HEK293 (cell line): Measurements from ENCODE around the gene ESM1.
A peak's percentile ranks its signal among the peaks of the same experiment; 100 is the strongest.

ENCODE experiments used
- CTCF ChIA-PET: fragments of 350-600 bp; formaldehyde crosslinking; extraction: SDS; loops from one replicate; lab custom pipeline; 2021; ENCODE audit warnings: antibody characterized with exemption; lab: Yijun Ruan, JAX
- POLR2A ChIA-PET: fragments of 300-600 bp; formaldehyde crosslinking; extraction: SDS; loops from one replicate; lab custom pipeline; 2020; ENCODE audit warnings: antibody characterized with exemption, inconsistent platforms; lab: Yijun Ruan, JAX
- H3K27ac ChIP-seq: fragments of 200-500 bp; sonication (Bioruptor generic); 2 replicates; pipeline ENCODE4 v1.5.1; 2014; ENCODE audit warnings: low read depth, low read length, control low read depth, inconsistent platforms; ENCODE audit errors: extremely low read depth
- H3K36me3 ChIP-seq, 2 experiments: fragments of 200-500 bp in 1 of 2; sonication (Bioruptor generic) in 1 of 2; 1 replicate in 1 of 2; 2 replicates in 1 of 2; pipeline ENCODE4 v1.5.1; 2014 to 2017; ENCODE audit warnings: inconsistent platforms in 2 of 2, low read length in 2 of 2; ENCODE audit not compliant: control insufficient read depth in 2 of 2, insufficient read depth in 1 of 2
- H3K4me1 ChIP-seq: fragments of 200-500 bp; sonication (Bioruptor generic); 2 replicates; pipeline ENCODE4 v1.5.1; 2014; ENCODE audit warnings: mild to moderate bottlenecking, low read length, inconsistent platforms; ENCODE audit not compliant: control insufficient read depth, insufficient read depth
- H3K4me3 ChIP-seq: 2 replicates; pipeline ENCODE4 v1.5.1; 2011; ENCODE audit warnings: low read depth, mild to moderate bottlenecking, control low read depth, low read length, moderate library complexity
- H3K9me3 ChIP-seq: fragments of 200-500 bp; sonication (Bioruptor generic); 2 replicates; pipeline ENCODE4 v1.5.1; 2014; ENCODE audit warnings: low read depth, low read length, inconsistent platforms; ENCODE audit not compliant: control insufficient read depth, insufficient read depth
- BCL11A ChIP-seq: fragments of 450-650 bp; formaldehyde crosslinking; IDR thresholded peaks from 2 replicates; pipeline ENCODE4 v1.5.1; 2016; ENCODE audit warnings: low read depth, missing biosample characterization, missing genetic modification characterization
- CTCF ChIP-seq: fragments of 450-650 bp; formaldehyde crosslinking; IDR thresholded peaks from 2 replicates; pipeline ENCODE4 v1.5.1; 2016; ENCODE audit warnings: missing biosample characterization, missing genetic modification characterization
- KLF1 ChIP-seq: fragments of 450-650 bp; formaldehyde crosslinking; IDR thresholded peaks from 2 replicates; pipeline ENCODE4 v1.5.1; 2016; ENCODE audit warnings: missing biosample characterization, missing genetic modification characterization
- PRDM6 ChIP-seq: fragments of 450-650 bp; formaldehyde crosslinking; IDR thresholded peaks from 2 replicates; pipeline ENCODE4 v1.5.1; 2017; ENCODE audit warnings: missing biosample characterization, missing genetic modification characterization
- SALL2 ChIP-seq: fragments of 450-650 bp; formaldehyde crosslinking; IDR thresholded peaks from 2 replicates; pipeline ENCODE4 v1.5.0; 2017; ENCODE audit warnings: missing biosample characterization, mild to moderate bottlenecking, missing genetic modification characterization, borderline replicate concordance
- TRIM28 ChIP-seq: IDR thresholded peaks from 2 replicates; pipeline ENCODE4 v1.6.1; 2011; ENCODE audit warnings: low read length, control low read depth, borderline replicate concordance
- ZBTB21 ChIP-seq: fragments of 450-650 bp; formaldehyde crosslinking; IDR thresholded peaks from 2 replicates; pipeline ENCODE4 v1.5.1; 2017; ENCODE audit warnings: missing biosample characterization, missing genetic modification characterization
- ZFP3 ChIP-seq: fragments of 450-650 bp; formaldehyde crosslinking; IDR thresholded peaks from 2 replicates; pipeline ENCODE4 v1.5.1; 2016; ENCODE audit warnings: low read depth, missing biosample characterization, missing genetic modification characterization
- ZIC2 ChIP-seq: fragments of 450-650 bp; formaldehyde crosslinking; IDR thresholded peaks from 2 replicates; pipeline ENCODE4 v1.5.1; 2016; ENCODE audit warnings: missing biosample characterization, missing genetic modification characterization
- ZNF148 ChIP-seq: fragments of 450-650 bp; formaldehyde crosslinking; IDR thresholded peaks from 2 replicates; pipeline ENCODE4 v1.5.0; 2017; ENCODE audit warnings: missing biosample characterization, missing genetic modification characterization, borderline replicate concordance
- ZNF184 ChIP-seq: fragments of 450-650 bp; IDR thresholded peaks from 2 replicates; pipeline ENCODE4 v1.5.1; 2018; ENCODE audit warnings: missing biosample characterization, mild to moderate bottlenecking, missing genetic modification characterization
- ZNF335 ChIP-seq: fragments of 450-650 bp; formaldehyde crosslinking; conservative IDR thresholded peaks from 2 replicates; pipeline ENCODE4 v1.5.1; 2016; ENCODE audit warnings: missing biosample characterization, missing genetic modification characterization
- ZNF341 ChIP-seq: fragments of 450-650 bp; formaldehyde crosslinking; IDR thresholded peaks from 2 replicates; pipeline ENCODE4; 2016; ENCODE audit warnings: low read depth, missing biosample characterization, missing genetic modification characterization
- ZNF426 ChIP-seq: fragments of 450-650 bp; formaldehyde crosslinking; IDR thresholded peaks from 2 replicates; pipeline ENCODE4 v1.5.1; 2017; ENCODE audit warnings: missing biosample characterization, missing genetic modification characterization, mild to moderate bottlenecking, inconsistent platforms, moderate library complexity
- ZNF510 ChIP-seq: fragments of 450-650 bp; formaldehyde crosslinking; IDR thresholded peaks from 2 replicates; pipeline ENCODE4 v1.5.1; 2018; ENCODE audit warnings: mild to moderate bottlenecking, missing genetic modification characterization, missing biosample characterization; ENCODE audit not compliant: insufficient replicate concordance
- ZNF560 ChIP-seq: fragments of 450-650 bp; formaldehyde crosslinking; IDR thresholded peaks from 2 replicates; pipeline ENCODE4 v1.5.1; 2017; ENCODE audit warnings: missing biosample characterization, missing genetic modification characterization, borderline replicate concordance
- ZNF768 ChIP-seq: fragments of 450-650 bp; formaldehyde crosslinking; IDR thresholded peaks from 2 replicates; pipeline ENCODE4 v1.5.1; 2018; ENCODE audit warnings: missing biosample characterization, mild to moderate bottlenecking, missing genetic modification characterization
- ZNF791 ChIP-seq: fragments of 450-650 bp; formaldehyde crosslinking; IDR thresholded peaks from 2 replicates; pipeline ENCODE4 v1.5.1; 2016; ENCODE audit warnings: missing biosample characterization, missing genetic modification characterization
- ZSCAN30 ChIP-seq: fragments of 450-650 bp; IDR thresholded peaks from 2 replicates; pipeline ENCODE4 v1.5.1; 2018; ENCODE audit warnings: missing biosample characterization, mild to moderate bottlenecking, missing genetic modification characterization, moderate library complexity
- TF ChIP-seq, protein P1 (sequence below): fragments of 450-650 bp; formaldehyde crosslinking; conservative IDR thresholded peaks from 2 replicates; pipeline ENCODE4 v1.5.1; 2016; ENCODE audit warnings: low read depth, missing biosample characterization, missing genetic modification characterization
- TF ChIP-seq, protein P2 (sequence below): fragments of 450-650 bp; formaldehyde crosslinking; IDR thresholded peaks from 2 replicates; pipeline ENCODE4 v1.5.1; 2016; ENCODE audit warnings: missing biosample characterization, missing genetic modification characterization

ESM1 gene, protein sequence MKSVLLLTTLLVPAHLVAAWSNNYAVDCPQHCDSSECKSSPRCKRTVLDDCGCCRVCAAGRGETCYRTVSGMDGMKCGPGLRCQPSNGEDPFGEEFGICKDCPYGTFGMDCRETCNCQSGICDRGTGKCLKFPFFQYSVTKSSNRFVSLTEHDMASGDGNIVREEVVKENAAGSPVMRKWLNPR

DNA sequence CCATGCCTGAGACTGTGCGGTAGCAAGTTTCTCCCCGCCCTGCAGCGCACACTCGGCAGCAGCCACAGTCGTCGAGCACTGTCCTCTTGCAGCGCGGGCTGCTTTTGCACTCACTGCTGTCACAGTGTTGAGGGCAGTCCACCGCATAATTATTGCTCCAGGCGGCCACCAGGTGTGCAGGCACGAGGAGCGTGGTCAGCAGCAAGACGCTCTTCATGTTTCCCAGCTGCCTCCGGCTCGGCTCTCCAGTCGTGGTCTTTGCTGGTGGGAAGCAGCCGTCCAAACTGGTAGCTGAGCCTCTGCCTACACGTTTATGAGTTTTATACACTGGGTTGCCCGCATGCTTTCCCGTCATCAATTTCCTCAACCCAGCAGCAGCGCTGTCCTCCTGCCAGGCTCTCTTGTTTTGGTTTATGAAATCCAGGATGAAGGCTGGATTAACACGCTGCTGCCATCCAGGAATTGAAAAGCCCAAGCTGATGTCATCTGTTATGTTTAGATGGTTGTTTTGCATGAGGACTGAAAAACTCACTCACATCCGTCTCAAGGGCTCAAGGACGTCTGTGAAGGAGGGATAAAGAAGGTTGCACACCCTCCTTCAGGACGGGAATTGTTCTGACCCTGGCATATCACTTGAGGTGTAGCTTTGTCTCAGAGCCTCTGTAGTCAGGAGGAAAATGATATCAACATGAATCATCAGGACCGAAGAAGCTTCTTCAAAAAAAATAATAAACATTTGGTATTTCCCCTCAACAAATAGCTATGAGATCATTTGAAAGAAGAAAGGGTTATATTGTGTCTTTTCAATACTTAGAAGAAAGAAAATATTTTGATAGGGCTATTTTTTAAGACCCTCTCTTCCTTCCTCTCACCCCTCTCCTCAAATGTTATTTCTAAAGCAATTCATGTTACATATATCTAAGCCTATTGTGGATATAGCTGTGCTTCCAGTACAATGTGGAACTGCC is at the start of gene ESM1:
Gene ESM1, minus strand, starts transcription at position 293 of the 968 bp plus-strand sequence. Its CDS starts 76 bp downstream, at position 217.
- H3K36me3 ChIP-seq = no peaks in the 10 kb centered on the region
- peak within 1 kb of the TSS; percentile 31 for H3K4me3 ChIP-seq
- ChIA-PET POLR2A (no interaction called here), CTCF (interaction anchor here (0.6 to 1.3 kb wide), 6 partner anchors 8 to 978 kb away, joined by 3 to 8 read pairs (median 4); no protein-coding TSS in a partner anchor)
- peaks cover 9% of the 10 kb centered on the region for H3K4me1 ChIP-seq
- no peaks in the 10 kb centered on the region for H3K9me3 ChIP-seq
- H3K27ac ChIP-seq = no peak within 1 kb of the TSS; the same call in 1 of the 2 replicates
- 0 out of 2 replicates have a peak, but pooled peaks have one; percentile 10 for TF ChIP-seq ZNF184 (tag by site-specific recombination)
- TF ChIP-seq PRDM6 (tag by site-specific recombination) = peak; percentile 57; the same call in 1 of the 2 replicates
- no peak for TF ChIP-seq ZSCAN30
- no peak for TF ChIP-seq ZNF768 (tag by site-specific recombination)
- no peak for TF ChIP-seq SALL2 (tag by site-specific recombination)
- peak; percentile 49; the same call in 1 of the 2 replicates for TF ChIP-seq ZBTB21 (tag by site-specific recombination)
- no peak for TF ChIP-seq ZNF148 (tag by site-specific recombination)
- TF ChIP-seq KLF1 (tag by site-specific recombination) = no peak
- TF ChIP-seq TRIM28 = peak; percentile 54; the same call in 1 of the 2 replicates
- TF ChIP-seq CTCF (tag by site-specific recombination) = 0 out of 2 replicates have a peak, but pooled peaks have one; percentile 53
- TF ChIP-seq ZNF791 (tag by site-specific recombination) = no peak
- TF ChIP-seq ZIC2 = peak; percentile 97
- TF ChIP-seq, protein P1, sequence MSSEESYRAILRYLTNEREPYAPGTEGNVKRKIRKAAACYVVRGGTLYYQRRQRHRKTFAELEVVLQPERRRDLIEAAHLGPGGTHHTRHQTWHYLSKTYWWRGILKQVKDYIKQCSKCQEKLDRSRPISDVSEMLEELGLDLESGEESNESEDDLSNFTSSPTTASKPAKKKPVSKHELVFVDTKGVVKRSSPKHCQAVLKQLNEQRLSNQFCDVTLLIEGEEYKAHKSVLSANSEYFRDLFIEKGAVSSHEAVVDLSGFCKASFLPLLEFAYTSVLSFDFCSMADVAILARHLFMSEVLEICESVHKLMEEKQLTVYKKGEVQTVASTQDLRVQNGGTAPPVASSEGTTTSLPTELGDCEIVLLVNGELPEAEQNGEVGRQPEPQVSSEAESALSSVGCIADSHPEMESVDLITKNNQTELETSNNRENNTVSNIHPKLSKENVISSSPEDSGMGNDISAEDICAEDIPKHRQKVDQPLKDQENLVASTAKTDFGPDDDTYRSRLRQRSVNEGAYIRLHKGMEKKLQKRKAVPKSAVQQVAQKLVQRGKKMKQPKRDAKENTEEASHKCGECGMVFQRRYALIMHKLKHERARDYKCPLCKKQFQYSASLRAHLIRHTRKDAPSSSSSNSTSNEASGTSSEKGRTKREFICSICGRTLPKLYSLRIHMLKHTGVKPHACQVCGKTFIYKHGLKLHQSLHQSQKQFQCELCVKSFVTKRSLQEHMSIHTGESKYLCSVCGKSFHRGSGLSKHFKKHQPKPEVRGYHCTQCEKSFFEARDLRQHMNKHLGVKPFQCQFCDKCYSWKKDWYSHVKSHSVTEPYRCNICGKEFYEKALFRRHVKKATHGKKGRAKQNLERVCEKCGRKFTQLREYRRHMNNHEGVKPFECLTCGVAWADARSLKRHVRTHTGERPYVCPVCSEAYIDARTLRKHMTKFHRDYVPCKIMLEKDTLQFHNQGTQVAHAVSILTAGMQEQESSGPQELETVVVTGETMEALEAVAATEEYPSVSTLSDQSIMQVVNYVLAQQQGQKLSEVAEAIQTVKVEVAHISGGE (tag by site-specific recombination) = 0 out of 2 replicates have a peak, but pooled peaks have one; percentile 17
- TF ChIP-seq ZNF510 (tag by site-specific recombination) = no peak
- no peak for TF ChIP-seq ZNF341 (tag by site-specific recombination)
- TF ChIP-seq ZNF335 (tag by site-specific recombination) = peak; percentile 69
- no peak for TF ChIP-seq ZNF560
- TF ChIP-seq ZNF426 (tag by site-specific recombination) = no peak
- no peak for TF ChIP-seq BCL11A (tag by site-specific recombination)
- TF ChIP-seq, protein P2, sequence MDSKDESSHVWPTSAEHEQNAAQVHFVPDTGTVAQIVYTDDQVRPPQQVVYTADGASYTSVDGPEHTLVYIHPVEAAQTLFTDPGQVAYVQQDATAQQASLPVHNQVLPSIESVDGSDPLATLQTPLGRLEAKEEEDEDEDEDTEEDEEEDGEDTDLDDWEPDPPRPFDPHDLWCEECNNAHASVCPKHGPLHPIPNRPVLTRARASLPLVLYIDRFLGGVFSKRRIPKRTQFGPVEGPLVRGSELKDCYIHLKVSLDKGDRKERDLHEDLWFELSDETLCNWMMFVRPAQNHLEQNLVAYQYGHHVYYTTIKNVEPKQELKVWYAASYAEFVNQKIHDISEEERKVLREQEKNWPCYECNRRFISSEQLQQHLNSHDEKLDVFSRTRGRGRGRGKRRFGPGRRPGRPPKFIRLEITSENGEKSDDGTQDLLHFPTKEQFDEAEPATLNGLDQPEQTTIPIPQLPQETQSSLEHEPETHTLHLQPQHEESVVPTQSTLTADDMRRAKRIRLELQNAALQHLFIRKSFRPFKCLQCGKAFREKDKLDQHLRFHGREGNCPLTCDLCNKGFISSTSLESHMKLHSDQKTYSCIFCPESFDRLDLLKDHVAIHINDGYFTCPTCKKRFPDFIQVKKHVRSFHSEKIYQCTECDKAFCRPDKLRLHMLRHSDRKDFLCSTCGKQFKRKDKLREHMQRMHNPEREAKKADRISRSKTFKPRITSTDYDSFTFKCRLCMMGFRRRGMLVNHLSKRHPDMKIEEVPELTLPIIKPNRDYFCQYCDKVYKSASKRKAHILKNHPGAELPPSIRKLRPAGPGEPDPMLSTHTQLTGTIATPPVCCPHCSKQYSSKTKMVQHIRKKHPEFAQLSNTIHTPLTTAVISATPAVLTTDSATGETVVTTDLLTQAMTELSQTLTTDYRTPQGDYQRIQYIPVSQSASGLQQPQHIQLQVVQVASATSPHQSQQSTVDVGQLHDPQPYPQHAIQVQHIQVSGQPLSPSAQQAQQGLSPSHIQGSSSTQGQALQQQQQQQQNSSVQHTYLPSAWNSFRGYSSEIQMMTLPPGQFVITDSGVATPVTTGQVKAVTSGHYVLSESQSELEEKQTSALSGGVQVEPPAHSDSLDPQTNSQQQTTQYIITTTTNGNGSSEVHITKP (tag by site-specific recombination) = peak; percentile 80
- no peak for TF ChIP-seq ZFP3
